IPS-NIHi11 (cell line): ENCODE measurements around the gene ZNF789.
"Not testable (repeated sequence)": the region's sequence is repeated elsewhere in the genome, so short reads cannot be mapped to it uniquely, and the experiment has no call there.

Experiments used
- DNase-seq: peaks from one replicate; pipeline ENCODE4 v3.0.0; 2012; ENCODE audit warnings: mixed read lengths, low spot score

Gene ZNF789

GRCh38 chr7:99472561-99473314, at the start of gene ZNF789:
Gene ZNF789 (plus strand): TSS chr7:99472890. CDS start chr7:99476457, 3,567 bp downstream.
- DNase-seq: peak; percentile 100

DNA sequence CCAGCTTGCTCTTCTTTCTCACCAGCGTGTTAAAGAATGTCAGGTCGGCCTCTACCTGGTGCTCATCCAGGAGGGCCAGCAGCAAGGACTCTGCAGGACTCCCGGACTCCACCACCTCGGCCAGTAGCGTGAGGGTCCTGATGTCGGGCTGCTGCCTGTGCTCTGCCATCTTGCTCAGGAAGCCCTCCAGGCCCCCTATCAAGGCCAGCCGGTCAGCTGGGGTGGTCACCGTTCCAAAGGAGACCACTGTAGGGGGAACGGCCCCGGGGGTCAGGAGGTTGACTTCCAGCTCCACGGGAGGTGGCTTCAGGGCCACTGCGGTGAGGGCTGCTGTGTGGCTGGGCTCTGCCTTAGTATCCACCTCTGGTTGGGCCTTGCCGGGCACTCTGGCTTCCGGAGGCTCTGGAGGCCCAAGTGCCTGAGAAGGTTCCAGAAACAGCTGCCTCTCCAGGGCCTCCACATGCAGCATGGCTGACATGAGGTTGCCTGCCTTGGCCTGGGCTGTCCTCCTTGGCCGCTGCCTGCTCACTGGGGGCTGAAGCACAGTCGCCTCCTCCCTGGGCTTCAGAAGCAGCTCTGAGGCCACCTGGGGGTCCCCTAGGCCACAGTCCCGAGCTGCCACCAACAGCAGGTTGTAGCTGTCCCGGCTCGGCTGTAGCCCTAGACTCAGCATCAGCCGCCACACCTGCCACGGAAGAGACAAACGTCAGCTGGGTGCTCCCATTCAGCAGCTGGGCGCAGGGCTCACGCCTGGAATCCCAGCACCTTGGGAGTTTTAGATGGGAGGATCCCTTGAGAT, 47.6 kb upstream of the ZNF789 start:
- no peak for DNase-seq

DNA sequence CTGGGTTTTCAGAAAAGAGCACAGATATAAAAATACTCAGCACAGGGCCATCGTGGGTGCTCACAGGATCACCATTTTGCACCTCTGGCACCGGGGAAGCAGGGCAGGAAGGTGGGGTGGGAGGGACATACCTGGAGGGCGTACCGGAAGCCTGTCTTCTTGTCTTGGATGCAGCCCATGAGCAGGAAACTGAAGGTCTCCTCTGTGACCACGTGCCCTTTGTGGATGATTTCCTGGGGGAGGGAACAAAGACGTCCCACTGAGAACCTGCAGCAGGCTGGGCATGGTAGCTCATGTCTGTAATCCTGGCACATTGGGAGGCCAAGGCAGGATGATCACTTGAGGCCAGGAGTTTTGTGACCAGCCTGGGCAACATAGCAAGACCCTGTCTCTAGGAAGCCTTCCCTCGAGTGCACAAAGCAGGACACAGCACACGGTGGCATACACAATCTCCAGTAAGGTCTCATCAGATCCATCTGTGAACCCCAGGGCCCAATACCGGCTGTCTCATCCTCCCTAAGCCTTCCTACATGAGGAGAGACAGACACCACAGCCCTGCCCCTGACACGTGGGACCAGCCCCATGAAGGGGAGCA, 43.6 kb upstream of the ZNF789 start:
- no peak for DNase-seq

DNA sequence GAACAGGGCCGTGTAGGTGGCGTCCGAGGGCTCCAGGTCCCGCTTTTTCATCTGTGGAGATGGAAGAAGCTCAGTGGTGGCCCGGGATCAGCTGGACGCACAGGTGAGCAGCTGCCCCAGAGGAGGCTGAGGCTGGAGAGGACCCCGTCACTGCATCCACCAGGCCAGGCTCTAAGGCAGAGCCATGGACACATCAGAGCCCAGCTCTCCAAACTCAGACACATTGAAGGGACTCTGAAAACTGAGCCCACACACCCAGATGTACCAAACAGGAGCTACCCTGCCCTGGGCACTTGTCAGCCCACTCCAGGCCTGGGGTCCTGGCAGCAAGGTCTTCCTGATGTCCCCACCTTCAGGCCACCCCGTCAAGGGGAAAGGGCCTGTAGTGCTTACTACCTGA, 42.9 kb upstream of the ZNF789 start:
- no peak for DNase-seq

DNA sequence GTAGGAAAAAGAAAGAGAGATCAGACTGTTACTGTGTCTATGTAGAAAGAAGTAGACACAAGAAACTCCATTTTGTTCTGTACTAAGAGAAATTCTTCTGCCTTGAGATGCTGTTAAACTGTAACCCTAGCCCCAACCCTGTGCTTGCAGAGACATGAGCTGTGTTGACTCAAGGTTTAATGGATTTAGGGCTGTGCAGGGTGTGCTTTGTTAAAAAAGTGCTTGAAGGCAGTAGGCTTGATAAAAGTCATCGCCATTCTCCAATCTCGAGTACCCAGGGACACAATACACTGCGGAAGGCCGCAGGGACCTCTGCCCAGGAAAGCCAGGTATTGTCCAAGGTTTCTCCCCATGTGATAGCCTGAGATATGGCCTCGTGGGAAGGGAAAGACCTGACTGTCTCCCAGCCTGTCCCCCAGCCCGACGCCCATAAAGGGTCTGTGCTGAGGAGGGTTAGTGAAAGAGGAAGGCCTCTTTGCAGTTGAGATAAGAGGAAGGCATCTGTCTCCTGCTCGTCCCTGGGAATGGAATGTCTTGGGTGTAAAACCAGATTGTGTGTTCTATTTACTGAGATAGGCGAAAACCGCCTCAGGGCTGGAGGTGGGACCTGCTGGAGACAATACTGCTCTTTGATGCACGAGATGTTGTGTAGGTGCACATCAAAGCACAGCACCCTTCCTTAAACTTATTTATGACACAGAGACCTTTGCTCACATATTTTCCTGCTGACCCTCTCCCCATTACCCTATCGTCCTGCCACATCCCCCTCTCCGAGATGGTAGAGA, 40.7 kb upstream of the ZNF789 start:
- DNase-seq: not testable (repeated sequence)

- no peak for DNase-seq
Observed at GRCh38 chr7:99433158-99433557, 39.5 kb upstream of the ZNF789 start.

DNA sequence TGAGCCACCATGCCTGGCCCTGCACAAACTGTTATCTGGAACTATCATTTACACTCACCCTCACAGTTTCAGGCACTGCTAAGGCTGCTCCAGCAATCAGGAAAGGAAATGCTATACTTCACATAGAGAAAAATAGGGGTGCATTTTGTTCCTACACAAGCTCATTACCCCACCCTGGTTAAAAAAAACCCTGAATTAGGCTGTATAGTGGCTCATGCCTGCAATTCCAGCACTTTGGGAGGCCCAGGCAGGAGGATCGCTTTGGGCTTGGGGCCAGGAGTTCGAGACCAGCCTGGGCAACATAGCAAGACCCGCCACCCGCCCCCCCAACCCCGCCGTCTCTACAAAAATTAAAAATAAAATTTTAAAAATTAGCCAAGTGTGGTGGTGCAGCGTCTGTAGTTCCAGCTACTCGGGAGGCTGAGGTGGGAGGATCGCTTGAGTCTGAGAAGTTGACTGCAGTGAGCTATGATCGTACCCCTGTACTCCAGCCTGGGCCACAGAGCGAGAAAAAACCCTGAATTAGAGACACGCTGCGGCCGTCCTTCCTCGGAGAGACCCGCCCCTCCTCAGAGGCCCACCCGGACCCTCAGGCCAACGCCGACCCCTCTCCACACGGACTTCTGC, 34.6 kb upstream of the ZNF789 start:
- DNase-seq: no peak

DNA sequence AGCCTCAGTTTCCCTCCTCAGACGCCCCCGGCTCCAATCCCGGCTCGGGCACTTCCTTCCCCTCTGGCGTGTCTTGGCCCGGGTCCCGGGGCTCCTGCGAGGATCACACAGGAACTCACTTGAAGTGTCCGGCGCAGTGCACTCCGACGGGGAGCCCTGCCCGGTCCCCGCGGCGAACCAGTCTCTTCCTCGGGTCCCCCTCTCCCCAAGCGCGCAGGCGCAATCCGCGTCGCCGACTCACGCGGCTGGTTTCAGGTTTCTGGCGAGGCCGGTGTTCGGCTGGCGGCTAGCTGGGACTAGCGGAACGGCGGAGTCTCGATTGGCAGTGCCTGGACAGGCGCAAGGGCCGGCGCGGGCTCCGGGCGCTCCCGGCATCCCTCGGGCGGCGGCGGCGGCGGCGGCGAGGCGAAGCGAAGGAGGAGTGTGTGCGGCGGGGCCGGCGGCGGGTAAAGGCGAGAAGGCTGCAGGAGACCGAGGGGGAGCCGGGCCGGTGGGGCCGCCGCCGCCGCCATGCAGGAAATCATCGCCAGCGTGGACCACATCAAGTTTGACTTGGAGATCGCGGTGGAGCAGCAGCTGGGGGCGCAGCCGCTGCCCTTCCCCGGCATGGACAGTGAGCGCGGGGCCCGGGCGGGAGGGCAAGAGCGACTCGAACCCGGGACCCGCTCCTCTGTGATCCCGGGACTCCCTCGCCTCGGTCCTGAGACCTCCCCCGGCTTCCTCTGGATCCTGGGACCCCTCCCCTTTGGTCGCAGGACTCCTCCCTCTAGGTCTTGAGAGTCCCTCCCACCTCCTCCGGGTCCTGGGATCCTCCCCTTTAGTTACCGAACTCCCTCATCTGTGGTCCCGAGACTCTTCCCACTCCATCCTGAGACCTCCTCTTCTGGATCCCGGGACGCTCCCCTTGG, 33.9 kb upstream of the ZNF789 start, which contains the start of the genes CPSF4 and PTCD1:
Gene CPSF4 (plus strand): TSS at position 371 of the 908 bp plus-strand sequence. CDS start 140 bp downstream, at position 511.
Gene PTCD1 (minus strand): TSS at position 226 of the 908 bp plus-strand sequence. CDS start 3,556 bp downstream, outside the sequence.
- peak; percentile 99 for DNase-seq

DNA sequence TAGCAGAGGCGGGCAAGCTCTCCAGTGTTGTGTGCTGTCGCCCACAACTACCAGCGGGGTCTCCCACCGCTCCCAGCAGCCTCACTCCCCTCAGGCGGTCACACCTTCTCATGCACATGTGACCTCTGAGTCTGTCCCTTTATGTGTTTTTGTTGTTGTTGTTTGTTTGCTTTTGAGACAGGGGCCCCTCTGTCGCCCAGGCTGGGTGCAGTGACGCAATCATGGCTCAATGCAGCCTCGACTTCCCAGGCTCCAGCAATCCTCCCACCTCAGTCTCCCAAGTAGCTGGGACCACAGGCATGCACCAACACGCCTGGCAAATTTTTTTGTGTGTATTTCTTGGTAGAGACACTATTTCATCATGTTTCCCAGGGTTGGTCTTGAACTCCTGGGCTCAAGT, 32.5 kb upstream of the ZNF789 start:
- no peak for DNase-seq

DNA sequence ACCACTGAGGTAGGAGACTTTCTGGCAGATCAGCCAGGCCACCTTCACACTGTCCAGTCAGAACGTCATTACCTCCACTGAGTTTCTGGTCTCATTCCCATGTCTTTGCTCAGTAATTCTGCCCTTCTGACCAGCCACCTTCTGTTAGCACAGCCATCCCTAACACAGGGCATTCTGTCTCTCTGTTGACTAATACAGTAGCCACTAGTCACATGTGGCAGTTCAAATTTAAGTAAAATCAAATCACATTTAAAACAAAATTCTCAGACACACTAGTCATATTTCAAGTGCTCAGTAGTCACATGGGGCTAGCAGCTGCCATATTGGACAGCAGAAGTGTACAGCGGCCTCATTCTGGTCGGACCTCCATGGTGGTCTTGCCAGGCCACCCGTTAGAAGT, 26.6 kb upstream of the ZNF789 start:
- no peak for DNase-seq

DNA sequence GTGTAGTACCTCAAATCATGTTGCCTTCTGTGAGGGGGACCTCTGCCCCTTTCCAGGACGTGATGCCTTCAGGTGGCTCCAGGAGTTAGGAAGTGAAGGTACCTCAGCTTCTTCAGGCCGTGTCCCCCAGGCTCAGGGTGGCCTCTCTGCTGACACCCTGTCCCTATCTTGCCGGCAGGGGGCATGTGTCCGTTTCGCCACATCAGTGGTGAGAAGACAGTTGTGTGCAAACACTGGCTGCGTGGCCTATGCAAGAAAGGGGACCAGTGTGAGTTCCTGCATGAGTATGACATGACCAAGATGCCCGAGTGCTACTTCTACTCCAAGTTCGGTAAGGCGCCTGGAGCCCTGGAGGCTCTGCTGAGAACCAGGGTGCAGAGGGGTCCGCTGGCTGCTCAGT, 24.7 kb upstream of the ZNF789 start:
- no peak for DNase-seq

GRCh38 chr7:99448855-99449254, 23.8 kb upstream of the ZNF789 start:
- DNase-seq: no peak

- DNase-seq: no peak
Observed at GRCh38 chr7:99449326-99449725, 23.4 kb upstream of the ZNF789 start.

DNA sequence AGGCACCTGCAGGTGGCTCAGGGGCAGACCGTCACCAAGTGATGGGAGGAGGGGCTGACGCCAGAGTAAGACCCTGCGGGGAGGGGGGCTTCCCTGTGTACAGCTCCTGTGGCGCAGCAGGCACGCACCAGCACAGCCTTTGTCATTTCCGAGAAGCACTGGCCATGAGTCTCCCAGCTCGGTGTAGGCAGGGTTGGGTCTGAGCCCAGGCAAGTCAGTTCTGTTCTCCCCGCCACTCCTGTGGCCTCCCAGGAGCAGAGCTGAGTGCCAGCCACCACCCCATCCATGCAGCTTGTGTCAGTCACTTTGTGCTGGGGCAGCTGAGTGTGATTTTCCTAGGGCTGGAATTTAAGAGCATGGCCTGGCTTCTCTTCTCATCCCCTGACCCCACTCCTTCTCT, 20.8 kb upstream of the ZNF789 start:
- no peak for DNase-seq

DNA sequence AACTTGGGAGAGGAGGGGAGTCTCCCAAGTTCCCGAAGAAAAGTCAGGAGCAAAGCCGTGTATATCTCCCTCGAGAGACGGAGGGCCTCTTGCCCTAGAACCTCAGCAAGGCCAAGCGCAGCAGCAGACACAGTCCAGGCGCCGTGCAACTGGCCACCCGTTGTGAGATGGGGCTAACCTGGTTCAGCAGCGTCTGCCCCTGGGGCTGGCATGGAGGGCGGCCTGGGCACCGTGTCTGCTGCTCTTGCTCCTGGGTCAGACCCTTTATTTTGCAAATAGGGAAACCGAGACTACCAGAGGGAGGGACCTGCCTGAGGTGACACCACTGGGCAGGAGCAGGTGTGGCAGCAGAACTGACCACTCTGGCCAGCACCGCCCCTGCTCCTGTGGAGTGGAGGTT, 20.1 kb upstream of the ZNF789 start:
- no peak for DNase-seq

- DNase-seq: peak; percentile 37
Observed at GRCh38 chr7:99453105-99453504, 19.6 kb upstream of the ZNF789 start.

DNA sequence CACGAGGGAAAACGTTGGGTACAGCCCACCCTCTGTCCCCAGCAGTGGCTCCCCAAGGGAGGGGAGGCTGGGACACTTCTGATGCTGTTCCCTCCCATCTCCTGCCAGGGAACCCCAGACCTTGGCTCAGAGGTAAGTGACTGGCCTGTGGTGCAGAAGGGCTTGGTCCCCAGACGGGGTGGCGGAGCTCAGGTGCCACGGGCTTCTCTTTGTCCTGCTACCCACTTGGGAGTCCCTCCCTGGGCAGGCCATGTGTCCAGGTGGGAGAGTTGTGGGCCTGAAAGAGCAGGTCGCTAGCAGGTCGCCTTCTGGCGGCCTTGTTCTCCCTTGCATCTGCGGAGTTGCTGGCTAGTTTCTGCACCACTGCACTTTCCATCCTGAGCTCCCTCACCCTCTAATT, 16.8 kb upstream of the ZNF789 start:
- no peak for DNase-seq

DNA sequence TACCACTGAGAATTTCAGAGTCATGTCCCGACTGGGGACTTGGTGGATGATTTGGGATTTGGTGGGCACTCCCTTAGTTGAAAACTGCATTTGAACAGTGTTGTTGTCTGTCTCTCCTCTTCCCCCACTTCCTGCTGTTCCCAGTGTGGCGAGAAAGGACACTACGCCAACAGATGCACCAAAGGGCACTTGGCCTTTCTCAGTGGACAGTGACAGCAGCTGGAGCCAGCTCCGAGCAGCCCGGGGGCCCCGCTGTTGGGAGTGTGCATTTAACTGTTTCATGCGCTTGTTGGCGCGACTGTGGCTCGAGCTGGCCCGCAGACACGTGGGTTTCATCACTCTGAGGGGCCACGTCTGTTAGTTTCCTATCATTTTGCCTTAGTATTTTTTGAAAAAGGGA, 16.4 kb upstream of the ZNF789 start:
- DNase-seq: no peak

DNA sequence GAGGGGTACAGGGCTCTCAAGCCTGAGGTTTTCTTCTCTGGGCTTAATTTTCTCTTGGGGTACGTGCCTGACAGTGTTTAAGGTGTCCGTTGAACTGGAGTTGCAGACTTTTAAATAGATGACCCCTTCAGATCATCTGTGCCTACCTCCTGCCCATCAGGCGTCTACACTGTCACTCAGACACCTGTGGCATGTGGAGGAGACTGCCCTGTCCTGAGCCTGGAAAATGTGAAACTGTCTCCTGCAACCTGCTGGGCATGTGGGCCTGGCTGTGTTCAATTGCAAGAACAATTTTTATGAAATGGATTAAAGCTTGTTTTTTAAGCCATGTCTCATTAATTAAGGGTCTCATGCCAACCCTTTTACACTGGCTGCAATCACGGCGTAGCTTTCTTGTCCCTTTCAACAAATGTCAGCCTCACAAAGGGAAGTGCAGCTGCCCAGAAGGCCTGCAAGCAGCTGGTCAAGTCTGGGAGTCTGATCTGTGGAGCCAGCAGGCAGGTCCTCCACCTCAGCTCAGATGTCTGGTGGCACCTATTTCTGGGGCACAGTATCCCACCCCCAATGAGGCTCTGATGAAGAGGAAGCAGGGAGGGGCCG, 15.5 kb upstream of the ZNF789 start:
- DNase-seq: no peak
